ENCODE results near the gene BMS1.
"Not testable (repeated sequence)": the region's sequence is repeated elsewhere in the genome, so short reads cannot be mapped to it uniquely, and the experiment has no call there.

Gene BMS1

GRCh38 chr10:42782446-42783180 lies at the start of gene BMS1:
Gene BMS1 (plus strand): TSS chr10:42782795. CDS start chr10:42784395, 1,600 bp downstream.
- peak; percentile 97 for DNase-seq (ENCODE audit: low spot score)

- DNase-seq (ENCODE audit: low spot score), result no peak
These were observed 48.1 kb upstream of the BMS1 start for GRCh38 chr10:42734536-42734935.

GRCh38 chr10:42738679-42739078 lies 43.9 kb upstream of the BMS1 start:
- DNase-seq (ENCODE audit: low spot score), result no peak

- not testable (repeated sequence) for DNase-seq (ENCODE audit: low spot score)
These were observed 41.1 kb upstream of the BMS1 start for GRCh38 chr10:42741536-42741935.

GRCh38 chr10:42743697-42744096 lies 38.9 kb upstream of the BMS1 start:
- no peak for DNase-seq (ENCODE audit: low spot score)

- no peak for DNase-seq (ENCODE audit: low spot score)
These were observed 38.4 kb upstream of the BMS1 start for GRCh38 chr10:42744134-42744701.

GRCh38 chr10:42753126-42753506 lies 29.5 kb upstream of the BMS1 start:
- DNase-seq (ENCODE audit: low spot score), result no peak

GRCh38 chr10:42753507-42754154 lies 29.0 kb upstream of the BMS1 start:
- no peak for DNase-seq (ENCODE audit: low spot score)

GRCh38 chr10:42754155-42755027 lies 28.2 kb upstream of the BMS1 start:
- no peak for DNase-seq (ENCODE audit: low spot score)

- no peak for DNase-seq (ENCODE audit: low spot score)
These were observed 27.6 kb upstream of the BMS1 start for GRCh38 chr10:42755028-42755451.

- DNase-seq (ENCODE audit: low spot score), result no peak
These were observed 27.0 kb upstream of the BMS1 start for GRCh38 chr10:42755556-42756093.

- DNase-seq (ENCODE audit: low spot score), result no peak
These were observed 14.7 kb upstream of the BMS1 start for GRCh38 chr10:42767906-42768305.

GRCh38 chr10:42768581-42769152 lies 13.9 kb upstream of the BMS1 start:
- DNase-seq (ENCODE audit: low spot score), result no peak

- DNase-seq (ENCODE audit: low spot score), result no peak
These were observed 13.4 kb upstream of the BMS1 start for GRCh38 chr10:42769173-42769572.

GRCh38 chr10:42769673-42770072 lies 12.9 kb upstream of the BMS1 start:
- peak; percentile 77 for DNase-seq (ENCODE audit: low spot score)

- DNase-seq (ENCODE audit: low spot score), result no peak
These were observed 5.9 kb upstream of the BMS1 start for GRCh38 chr10:42776681-42777080.

GRCh38 chr10:42780456-42780855 lies 2.1 kb upstream of the BMS1 start:
- DNase-seq (ENCODE audit: low spot score), result no peak

- DNase-seq (ENCODE audit: low spot score), result peak; percentile 58
These were observed 626 bp upstream of the BMS1 start for GRCh38 chr10:42781893-42782445.

GRCh38 chr10:42783181-42783549 lies 570 bp downstream of the BMS1 start:
- peak; percentile 89 for DNase-seq (ENCODE audit: low spot score)

GRCh38 chr10:42785759-42786158 lies 3.2 kb downstream of the BMS1 start:
- DNase-seq (ENCODE audit: low spot score), result no peak

GRCh38 chr10:42790835-42791234 lies 8.2 kb downstream of the BMS1 start:
- DNase-seq (ENCODE audit: low spot score), result no peak
